GM23248 (cell line): ENCODE results near the gene ANO8. TPM values are rescaled to one million over a fixed set of nuclear protein-coding genes. Genes with fewer than 3 reads are reported as not detected.
"Not testable (repeated sequence)": the region's sequence is repeated elsewhere in the genome, so short reads cannot be mapped to it uniquely, and the experiment has no call there.

Experiments used
- DNase-seq: peaks from one replicate; pipeline ENCODE4 v3.0.0-alpha.2; 2015
- H2AFZ ChIP-seq: fragments of 200-600 bp; sonication (generic); 2 replicates; pipeline ENCODE4 v1.6.1; 2016; ENCODE audit warnings: antibody characterized with exemption
- H3F3A ChIP-seq: fragments of 200-600 bp; sonication (generic); 2 replicates; pipeline ENCODE4 v1.6.1; 2016; ENCODE audit warnings: mild to moderate bottlenecking, antibody characterized with exemption, mixed run types; ENCODE audit not compliant: insufficient read depth
- H3K27ac ChIP-seq: fragments of 200-600 bp; sonication (generic); 2 replicates; pipeline ENCODE4 v1.5.1; 2016; ENCODE audit warnings: mild to moderate bottlenecking
- H3K27me3 ChIP-seq: fragments of 200-600 bp; sonication (generic); replicated peaks from 2 replicates; pipeline ENCODE4 v1.6.1; 2016; ENCODE audit warnings: mild to moderate bottlenecking; ENCODE audit not compliant: insufficient read depth
- H3K36me3 ChIP-seq: fragments of 200-600 bp; sonication (generic); 2 replicates; pipeline ENCODE4 v1.6.1; 2016; ENCODE audit warnings: low read depth, mild to moderate bottlenecking
- H3K4me1 ChIP-seq: fragments of 200-600 bp; sonication (generic); 2 replicates; pipeline ENCODE4 v1.6.1; 2016; ENCODE audit warnings: mild to moderate bottlenecking; ENCODE audit not compliant: insufficient read depth
- H3K4me2 ChIP-seq: fragments of 200-600 bp; sonication (generic); one replicate; pipeline ENCODE4 v1.6.1; 2016; ENCODE audit warnings: mild to moderate bottlenecking; ENCODE audit not compliant: unreplicated experiment
- H3K4me3 ChIP-seq: fragments of 200-600 bp; sonication (generic); 2 replicates; pipeline ENCODE4 v1.5.1; 2016; ENCODE audit warnings: mild to moderate bottlenecking
- H3K79me2 ChIP-seq: fragments of 200-600 bp; sonication (generic); 2 replicates; pipeline ENCODE4 v1.6.1; 2016; ENCODE audit warnings: mild to moderate bottlenecking; ENCODE audit not compliant: insufficient read depth
- H3K9ac ChIP-seq: fragments of 200-600 bp; sonication (generic); 2 replicates; pipeline ENCODE4 v1.6.1; 2016; ENCODE audit warnings: mild to moderate bottlenecking
- H3K9me2 ChIP-seq: fragments of 200-600 bp; sonication (generic); 2 replicates; pipeline ENCODE4 v1.6.1; 2016; ENCODE audit warnings: mixed run types, mild to moderate bottlenecking, moderate library complexity; ENCODE audit not compliant: insufficient read depth
- H3K9me3 ChIP-seq: fragments of 200-600 bp; sonication (generic); one replicate; pipeline ENCODE4 v1.6.1; 2017; ENCODE audit warnings: low read depth
- H4K20me1 ChIP-seq: fragments of 200-600 bp; sonication (generic); 2 replicates; pipeline ENCODE4 v1.6.0; 2016; ENCODE audit not compliant: insufficient read depth
- EZH2 ChIP-seq: fragments of 200-600 bp; sonication (generic); IDR thresholded peaks from 2 replicates; pipeline ENCODE4 v1.6.1; 2018; ENCODE audit warnings: antibody characterized with exemption, mild to moderate bottlenecking; ENCODE audit not compliant: insufficient read depth, poor library complexity, severe bottlenecking
- EZH2phosphoT487 ChIP-seq: fragments of 200-600 bp; sonication (generic); IDR thresholded peaks from 2 replicates; pipeline ENCODE4 v1.6.1; 2018; ENCODE audit warnings: antibody characterized with exemption, moderate library complexity, mild to moderate bottlenecking, low read depth; ENCODE audit not compliant: insufficient read depth
- WGBS, 2 experiments: methylation state at CpG; one replicate each; pipeline ENCODE4 v1.1.6; 2015 to 2017; ENCODE audit warnings: low lambda C conversion rate in 2 of 2, low coverage in 1 of 2; ENCODE audit errors: missing lambda C conversion rate in 2 of 2; 5-methylcytosine and 5-hydroxymethylcytosine counted together
- in situ Hi-C: fragments of 300-500 bp; cut with MboI; formaldehyde crosslinking; loops from 2 replicates; pipeline ENCODE4 v1.15.0; 2020
- polyA plus RNA-seq: library from polyadenylated mRNA; unstranded; fragments of >200 nt; fragmentation: Nextera tagmentation; extraction: Ambion mirVana; gene quantifications from 2 replicates; pipeline ENCODE4 v1.2.1, GENCODE V29; 2016
- total RNA-seq: library from RNA; depleted of rRNA; stranded (reverse); fragments of >200 nt; shearing (Covaris generic); gene quantifications from 2 replicates; pipeline ENCODE4 v1.2.3, GENCODE V29; 2014; rRNA removed

ANO8 gene
- total and polyA plus RNA-seq, 2 experiments from 2014 or later: 0.61 to 4.0 TPM

- Histone ChIP-seq H3K4me2 (no peak overlapping the region), H3K27me3 (no peaks in the 10 kb centered on the region), H3K79me2 (no peaks in the 10 kb centered on the region), H3F3A (0 out of 2 replicates have a peak, but pooled peaks cover 12% of the 10 kb centered on the region), H3K9me3 (no peaks in the 10 kb centered on the region), H3K9ac (no peak overlapping the region), H3K9me2 (no peaks in the 10 kb centered on the region), H3K36me3 (no peaks in the 10 kb centered on the region), H3K4me3 (no peak overlapping the region), H2AFZ (no peak overlapping the region), H3K27ac (no peak overlapping the region), H4K20me1 (no peaks in the 10 kb centered on the region), H3K4me1 (no peaks in the 10 kb centered on the region)
- no peak for TF ChIP-seq EZH2phosphoT487
- no peak for TF ChIP-seq EZH2
- WGBS, 2 experiments: 80 to 85% methylated on average over 3 of the region's 3 CpGs
- in situ Hi-C loops: loop anchor here (10.0 kb wide), 1 partner anchor 205 kb away; the partner anchor contains the start of genes HAUS8 and MYO9B
- DNase-seq: no peak
Measured at GRCh38 chr19:17279436-17279835, 55.2 kb downstream of the ANO8 start.

GRCh38 chr19:17275441-17276175 is 59.0 kb downstream of the ANO8 start:
- no peaks in the 10 kb centered on the region for H4K20me1 ChIP-seq
- TF ChIP-seq EZH2phosphoT487 (no peak), EZH2 (no peak)
- 96% methylated on average over 17 to 19 of the region's 19 CpGs for WGBS, 2 experiments
- H3K4me3 ChIP-seq: no peak overlapping the region
- no peak overlapping the region for H3K27ac ChIP-seq
- H3K27me3 ChIP-seq: no peaks in the 10 kb centered on the region
- no peaks in the 10 kb centered on the region for H3K9me2 ChIP-seq
- H3K9me3 ChIP-seq: no peaks in the 10 kb centered on the region
- peaks cover 11% of the 10 kb centered on the region; the same call in 1 of the 2 replicates for H3K36me3 ChIP-seq
- no peak overlapping the region for H3K4me2 ChIP-seq
- no peaks in the 10 kb centered on the region for H3K4me1 ChIP-seq
- H3F3A ChIP-seq: 0 out of 2 replicates have a peak, but pooled peaks cover 7% of the 10 kb centered on the region
- H2AFZ ChIP-seq: no peak overlapping the region
- in situ Hi-C loops: loop anchor here (10.0 kb wide), 1 partner anchor 201 kb away; the partner anchor contains the start of genes HAUS8 and MYO9B
- no peaks in the 10 kb centered on the region for H3K79me2 ChIP-seq
- no peak overlapping the region for H3K9ac ChIP-seq
- no peak for DNase-seq

- H3K9ac ChIP-seq, H2AFZ ChIP-seq, H3K4me3 ChIP-seq, H3K79me2 ChIP-seq, H3F3A ChIP-seq, H3K27ac ChIP-seq, H3K4me2 ChIP-seq, H3K4me1 ChIP-seq, H3K9me2 ChIP-seq, H3K9me3 ChIP-seq, DNase-seq, H4K20me1 ChIP-seq, H3K27me3 ChIP-seq: not testable (repeated sequence)
- in situ Hi-C loops: loop anchor here (10.0 kb wide), 1 partner anchor 200 kb away; the partner anchor contains the start of genes HAUS8 and MYO9B
- peaks cover 11% of the 10 kb centered on the region; the same call in 1 of the 2 replicates for H3K36me3 ChIP-seq
- 96 to 97% methylated on average over 3 of the region's 3 CpGs for WGBS, 2 experiments
Measured at GRCh38 chr19:17274892-17275291, 59.8 kb downstream of the ANO8 start.

Other genes starting within 250 kb of the ANO8 start
- 13.2 and 29.0 TPM in 2 replicates for gene USE1, start 119.5 kb downstream of the ANO8 start, total RNA-seq
- 29.6 and 32.3 TPM in 2 replicates for gene USE1, start 119.5 kb downstream of the ANO8 start, polyA plus RNA-seq
- 1.3 and 1.8 TPM in 2 replicates for gene OCEL1, start 108.6 kb downstream of the ANO8 start, total RNA-seq
- 17.1 and 17.4 TPM in 2 replicates for gene OCEL1, start 108.6 kb downstream of the ANO8 start, polyA plus RNA-seq
- 82.5 and 96.7 TPM in 2 replicates for gene NR2F6, start 88.9 kb downstream of the ANO8 start, total RNA-seq
- 11.7 and 14.1 TPM in 2 replicates for gene NR2F6, start 88.9 kb downstream of the ANO8 start, polyA plus RNA-seq
- gene USHBP1, start 70.1 kb downstream of the ANO8 start, total RNA-seq: not detected in 2 replicates
- gene USHBP1, start 70.1 kb downstream of the ANO8 start, polyA plus RNA-seq: not detected in 2 replicates
- gene BABAM1, start 67.4 kb downstream of the ANO8 start, total RNA-seq: 78.5 and 82.7 TPM in 2 replicates
- gene BABAM1, start 67.4 kb downstream of the ANO8 start, polyA plus RNA-seq: 90.3 and 99.6 TPM in 2 replicates
- gene ANKLE1, start 53.0 kb downstream of the ANO8 start, total RNA-seq: 0.54 and 1.4 TPM in 2 replicates
- gene ANKLE1, start 53.0 kb downstream of the ANO8 start, polyA plus RNA-seq: 0.14 and 0.31 TPM in 2 replicates
- 10.9 and 19.1 TPM in 2 replicates for gene ABHD8, start 31.4 kb downstream of the ANO8 start, total RNA-seq
- 8.7 and 9.1 TPM in 2 replicates for gene ABHD8, start 31.4 kb downstream of the ANO8 start, polyA plus RNA-seq
- 14.7 and 23.0 TPM in 2 replicates for gene MRPL34, start 29.0 kb downstream of the ANO8 start, total RNA-seq
- gene MRPL34, start 29.0 kb downstream of the ANO8 start, polyA plus RNA-seq: 74.5 and 78.8 TPM in 2 replicates
- gene DDA1, start 25.3 kb downstream of the ANO8 start, total RNA-seq: 10.9 and 40.8 TPM in 2 replicates
- 87.8 and 96.9 TPM in 2 replicates for gene DDA1, start 25.3 kb downstream of the ANO8 start, polyA plus RNA-seq
- gene GTPBP3, start 2.7 kb upstream of the ANO8 start, total RNA-seq: 11.4 and 14.8 TPM in 2 replicates
- 7.6 and 7.9 TPM in 2 replicates for gene GTPBP3, start 2.7 kb upstream of the ANO8 start, polyA plus RNA-seq
- not detected in 2 replicates for gene PLVAP, start 42.5 kb upstream of the ANO8 start, total RNA-seq
- gene PLVAP, start 42.5 kb upstream of the ANO8 start, polyA plus RNA-seq: not detected in 2 replicates
- not detected in 2 replicates for gene CCDC194, start 59.3 kb upstream of the ANO8 start, total RNA-seq
- not detected in 2 replicates for gene CCDC194, start 59.3 kb upstream of the ANO8 start, polyA plus RNA-seq
- not detected in 2 replicates for gene BST2, start 70.8 kb upstream of the ANO8 start, total RNA-seq
- 0.75 and 0.79 TPM in 2 replicates for gene BST2, start 70.8 kb upstream of the ANO8 start, polyA plus RNA-seq
- 68.3 and 73.9 TPM in 2 replicates for gene MVB12A, start 85.2 kb upstream of the ANO8 start, total RNA-seq
- gene MVB12A, start 85.2 kb upstream of the ANO8 start, polyA plus RNA-seq: 49.6 and 55.3 TPM in 2 replicates
- 0.22 TPM in 1 of 2 replicates, not detected in the other for gene TMEM221, start 113.8 kb upstream of the ANO8 start, total RNA-seq
- gene TMEM221, start 113.8 kb upstream of the ANO8 start, polyA plus RNA-seq: 0.30 TPM in 1 of 2 replicates, not detected in the other
- not detected in 2 replicates for gene NXNL1, start 126.1 kb upstream of the ANO8 start, total RNA-seq
- gene NXNL1, start 126.1 kb upstream of the ANO8 start, polyA plus RNA-seq: not detected in 2 replicates
- gene SLC27A1, start 135.7 kb upstream of the ANO8 start, total RNA-seq: 30.0 and 34.0 TPM in 2 replicates
- gene SLC27A1, start 135.7 kb upstream of the ANO8 start, polyA plus RNA-seq: 20.4 and 21.9 TPM in 2 replicates
- 96.0 and 125 TPM in 2 replicates for gene PGLS, start 176.8 kb upstream of the ANO8 start, total RNA-seq
- 135 and 140 TPM in 2 replicates for gene PGLS, start 176.8 kb upstream of the ANO8 start, polyA plus RNA-seq
- 126 and 134 TPM in 2 replicates for gene COLGALT1, start 220.8 kb upstream of the ANO8 start, total RNA-seq
- gene COLGALT1, start 220.8 kb upstream of the ANO8 start, polyA plus RNA-seq: 98.9 and 104 TPM in 2 replicates